NAMALWA (cell line): ENCODE results near the gene GOLGA6L22.
A peak's percentile ranks its signal among the peaks of the same experiment; 100 is the strongest.
"Not testable (repeated sequence)": the region's sequence is repeated elsewhere in the genome, so short reads cannot be mapped to it uniquely, and the experiment has no call there.

Experiments
- DNase-seq: peaks from one replicate; pipeline ENCODE4 v3.0.0-alpha.2; 2015; ENCODE audit warnings: low spot score

GOLGA6L22 gene, protein sequence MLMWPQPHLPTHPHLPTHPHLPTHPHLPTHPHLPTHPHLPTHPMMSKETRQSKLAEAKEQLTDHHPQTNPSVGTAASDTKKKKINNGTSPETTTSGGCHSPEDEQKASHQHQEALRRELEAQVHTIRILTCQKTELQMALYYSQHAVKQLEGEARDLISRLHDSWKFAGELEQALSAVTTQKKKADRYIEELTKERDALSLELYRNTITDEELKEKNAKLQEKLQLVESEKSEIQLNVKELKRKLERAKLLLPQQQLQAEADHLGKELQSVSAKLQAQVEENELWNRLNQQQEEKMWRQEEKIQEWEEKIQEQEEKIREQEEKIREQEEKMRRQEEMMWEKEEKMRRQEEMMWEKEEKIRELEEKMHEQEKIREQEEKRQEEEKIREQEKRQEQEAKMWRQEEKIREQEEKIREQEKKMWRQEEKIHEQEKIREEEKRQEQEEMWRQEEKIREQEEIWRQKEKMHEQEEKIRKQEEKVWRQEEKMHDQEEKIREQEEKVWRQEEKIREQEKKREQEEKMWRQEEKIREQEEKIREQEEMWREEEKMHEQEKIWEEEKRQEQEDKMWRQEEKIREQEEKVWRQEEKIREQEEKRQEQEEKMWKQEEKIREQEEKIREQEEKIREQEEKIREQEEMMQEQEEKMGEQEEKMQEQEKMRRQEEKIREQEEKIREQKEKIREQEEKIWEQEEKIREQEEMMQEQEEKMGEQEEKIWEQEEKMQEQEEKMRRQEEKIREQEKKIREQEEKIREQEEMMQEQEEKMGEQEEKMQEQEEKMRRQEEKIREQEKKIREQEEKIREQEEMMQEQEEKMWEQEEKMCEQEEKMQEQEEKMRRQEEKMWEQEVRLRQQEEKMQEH

DNA sequence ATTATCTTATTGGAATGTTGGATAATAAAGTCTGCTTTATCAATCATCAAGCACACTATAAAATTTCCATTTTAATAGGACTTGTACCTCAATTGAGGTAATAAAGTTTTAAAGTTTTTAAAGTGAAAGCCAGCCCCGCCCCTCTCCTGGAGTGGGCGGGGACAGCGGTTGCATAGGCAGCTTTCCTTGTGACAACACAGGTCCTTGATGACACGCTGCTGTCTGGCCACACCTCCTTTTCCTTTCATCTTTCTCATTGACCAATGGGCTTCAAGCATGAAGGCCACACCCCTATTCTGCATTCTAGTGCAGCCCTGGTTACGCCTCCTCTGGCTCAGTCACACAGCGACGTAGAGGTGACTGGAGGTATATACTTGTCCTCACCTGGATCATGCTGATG is at the start of gene GOLGA6L22:
GOLGA6L22 (plus strand) TSS at position 301 of the 400 bp plus-strand sequence; CDS start at position 392, 91 bp downstream.
- not testable (repeated sequence) for DNase-seq

DNA sequence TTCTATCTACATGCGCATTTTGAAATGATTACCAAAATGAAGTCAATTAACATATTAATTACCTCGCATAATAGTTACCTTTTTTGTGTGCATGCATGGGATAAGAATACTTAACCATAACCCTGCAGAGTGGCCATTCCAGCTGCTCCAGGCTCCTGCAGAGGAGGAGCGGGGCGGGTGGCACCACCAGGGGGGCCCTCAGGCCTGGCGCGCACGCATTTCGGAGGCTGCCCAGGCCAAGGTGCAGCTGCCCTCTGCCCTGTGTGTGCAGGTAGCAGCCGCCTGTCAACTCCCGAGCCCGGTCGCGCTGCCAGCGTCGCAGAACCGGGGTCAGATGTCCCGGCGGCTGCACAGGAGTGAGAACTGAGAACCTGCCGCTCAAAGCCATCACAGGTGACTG is 41.4 kb upstream of the GOLGA6L22 start:
- DNase-seq = not testable (repeated sequence)

DNA sequence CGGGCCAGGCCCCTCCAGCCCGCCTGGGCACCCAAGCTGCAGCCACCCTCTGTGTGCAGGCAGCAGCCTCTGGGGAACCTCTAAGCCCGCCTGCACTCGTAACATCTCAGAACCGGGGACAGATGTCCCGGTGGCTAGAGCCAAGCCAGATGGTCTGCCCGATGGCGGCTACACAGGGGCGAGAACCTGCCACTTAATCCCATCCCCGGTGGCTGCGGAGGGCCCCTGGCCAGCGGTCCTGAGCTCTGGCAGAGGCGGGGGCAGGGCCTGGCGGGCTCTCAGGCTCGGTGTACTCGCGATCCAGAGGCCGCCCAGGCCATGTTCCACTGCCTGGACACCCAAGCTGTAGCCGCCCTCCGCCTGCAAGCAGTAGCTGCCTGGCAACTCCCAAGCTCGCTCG is 40.9 kb upstream of the GOLGA6L22 start:
- DNase-seq = not testable (repeated sequence)

DNA sequence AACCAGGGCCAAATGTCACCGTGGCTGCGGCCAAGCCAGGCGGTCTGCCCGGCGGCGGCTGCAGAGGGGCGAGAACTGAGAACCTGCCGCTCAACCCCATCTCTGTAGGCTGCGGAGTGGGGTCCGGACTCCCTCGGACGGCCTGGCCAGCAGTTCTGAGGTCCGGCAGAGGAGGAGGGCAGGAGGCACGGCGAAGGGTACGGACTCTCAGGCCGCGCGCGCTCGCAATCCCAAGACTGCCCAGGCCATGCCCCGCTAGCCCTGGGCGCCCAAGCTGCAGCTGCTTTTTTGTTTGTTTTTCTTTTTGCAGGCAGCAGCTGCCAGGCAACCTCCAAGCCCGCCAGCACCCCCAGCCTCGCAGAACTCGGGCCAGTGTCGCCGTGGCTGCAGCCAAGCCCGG is 40.5 kb upstream of the GOLGA6L22 start:
- DNase-seq = not testable (repeated sequence)

DNA sequence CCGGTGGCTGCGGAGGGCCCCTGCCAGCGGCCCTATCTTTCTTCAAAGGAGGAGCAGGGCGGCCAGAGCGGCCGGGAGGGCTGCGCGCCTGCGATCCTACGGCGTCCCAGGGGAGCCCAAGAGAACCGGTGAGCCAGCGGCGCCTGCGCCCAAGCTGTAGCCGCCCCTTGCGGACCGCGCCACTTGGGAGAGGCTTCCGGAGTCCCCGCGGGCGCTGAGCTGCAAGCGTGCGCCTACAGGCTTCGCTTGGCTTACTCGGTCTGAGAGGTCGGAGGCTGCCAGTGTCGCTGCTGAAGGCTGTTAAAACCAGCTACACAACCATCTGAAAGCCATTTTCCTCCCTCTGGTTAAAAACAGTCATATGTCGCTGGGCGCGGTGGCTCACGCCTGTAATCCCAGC is 40.0 kb upstream of the GOLGA6L22 start:
- DNase-seq = peak; percentile 0

DNA sequence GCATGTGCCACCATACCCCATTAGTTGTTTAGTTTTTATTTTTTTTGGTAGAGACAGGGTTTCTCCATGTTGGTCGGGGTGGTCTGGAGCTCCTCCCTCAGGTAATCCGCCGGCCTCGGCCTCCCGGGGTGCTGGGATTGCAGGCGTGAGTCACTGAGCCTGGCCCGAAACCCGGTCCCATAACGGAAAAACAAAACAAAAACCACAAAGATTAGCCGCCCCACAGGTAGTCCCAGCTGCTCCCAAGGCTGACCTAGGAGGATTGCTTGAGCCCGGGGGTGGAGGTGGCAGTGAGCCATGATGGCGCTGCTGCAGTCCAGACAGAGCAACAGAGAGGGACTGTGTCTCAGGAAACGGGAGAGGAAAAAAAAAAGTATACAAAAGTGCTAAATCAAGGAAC is 38.4 kb upstream of the GOLGA6L22 start:
- not testable (repeated sequence) for DNase-seq

DNA sequence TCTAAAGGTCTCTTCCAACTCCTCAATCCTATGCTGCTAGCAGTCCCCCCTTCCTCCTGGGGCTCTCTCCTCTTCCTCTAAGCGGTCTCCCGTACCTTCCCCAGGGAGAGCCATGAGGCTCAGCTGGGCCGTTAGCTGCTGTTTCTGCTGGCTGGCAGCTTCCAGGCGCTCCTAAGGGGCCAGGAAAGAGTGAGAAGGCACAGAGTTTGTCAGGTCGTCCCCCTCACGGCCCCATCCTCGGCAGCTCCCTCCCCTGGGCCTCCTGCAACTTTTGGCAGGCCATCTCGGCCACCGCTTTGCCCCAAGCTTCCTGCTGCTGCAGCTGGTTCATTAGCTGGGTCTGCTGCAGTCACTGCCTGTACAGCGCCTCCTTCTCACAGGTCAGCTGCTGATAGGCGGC is 29.3 kb upstream of the GOLGA6L22 start:
- not testable (repeated sequence) for DNase-seq

DNA sequence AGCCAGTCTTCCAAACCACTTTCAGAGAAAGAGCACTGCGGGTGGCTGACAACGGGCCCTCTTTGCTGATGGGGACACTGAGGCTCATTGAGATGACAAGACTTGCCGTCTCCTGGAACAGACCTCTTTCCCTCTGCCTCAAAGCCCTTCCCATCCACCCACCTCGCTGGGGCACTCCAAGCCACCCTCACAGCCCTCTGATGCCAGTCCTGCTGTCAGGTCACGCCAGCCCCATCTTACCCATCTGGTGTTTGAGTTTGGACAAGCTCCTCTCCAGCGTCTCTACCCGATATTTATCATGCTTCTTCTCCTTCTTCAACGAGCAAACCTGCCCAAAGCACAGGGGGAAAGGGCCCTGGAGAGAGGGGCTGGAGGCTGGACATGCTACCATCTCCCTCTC is 27.0 kb upstream of the GOLGA6L22 start:
- not testable (repeated sequence) for DNase-seq

DNA sequence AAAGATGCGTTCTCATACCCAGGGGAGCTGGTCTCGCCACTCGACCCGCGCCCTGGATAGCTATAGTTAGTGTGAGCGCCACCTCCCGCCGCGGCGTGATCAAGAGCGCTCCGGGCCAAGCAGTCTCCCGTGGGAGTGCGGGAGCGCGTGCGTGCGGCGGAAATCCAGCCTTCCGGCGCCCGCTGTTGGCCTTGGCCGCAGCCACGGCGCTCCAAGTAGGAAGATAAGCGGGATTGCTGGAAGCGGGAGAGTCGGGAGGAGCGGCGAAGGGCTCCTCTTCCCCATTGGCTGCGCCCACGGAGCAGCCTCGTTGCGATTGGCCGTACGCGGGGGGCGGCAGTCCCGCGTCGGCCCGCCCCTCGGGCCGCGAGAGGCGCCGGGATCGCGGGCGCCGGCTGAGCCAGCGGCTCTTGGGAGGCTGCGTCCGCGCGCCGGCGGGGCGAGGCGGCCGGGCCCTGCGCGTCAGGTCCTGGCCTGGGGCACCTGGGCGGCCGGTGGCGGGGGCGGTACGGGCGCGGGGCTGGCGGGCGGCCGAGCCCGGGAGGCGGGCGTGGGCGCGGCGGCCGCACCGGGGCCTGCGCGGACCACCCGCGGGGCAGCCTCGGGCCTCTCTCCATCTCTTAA is 35.9 kb downstream of the GOLGA6L22 start:
- DNase-seq = peak; percentile 38

DNA sequence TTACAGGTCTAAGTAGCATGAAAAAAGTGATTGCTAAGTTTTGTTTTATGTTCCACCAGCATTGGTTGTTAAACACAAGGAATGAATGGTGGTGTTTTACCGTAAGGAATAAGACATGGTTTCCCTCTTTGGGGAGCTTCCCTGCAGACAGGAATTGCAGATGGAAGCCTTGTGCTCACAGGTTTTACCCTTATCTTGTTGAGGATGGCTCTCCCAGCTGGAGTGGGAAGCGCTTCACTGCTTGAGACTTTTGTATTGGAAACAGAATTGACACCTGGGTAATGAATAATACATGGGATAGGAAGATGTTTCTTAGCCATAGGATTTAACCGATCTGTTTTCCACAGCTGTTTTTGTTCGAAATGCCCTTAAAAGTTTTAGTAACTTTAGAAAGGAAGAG is 38.5 kb downstream of the GOLGA6L22 start:
- DNase-seq = not testable (repeated sequence)

DNA sequence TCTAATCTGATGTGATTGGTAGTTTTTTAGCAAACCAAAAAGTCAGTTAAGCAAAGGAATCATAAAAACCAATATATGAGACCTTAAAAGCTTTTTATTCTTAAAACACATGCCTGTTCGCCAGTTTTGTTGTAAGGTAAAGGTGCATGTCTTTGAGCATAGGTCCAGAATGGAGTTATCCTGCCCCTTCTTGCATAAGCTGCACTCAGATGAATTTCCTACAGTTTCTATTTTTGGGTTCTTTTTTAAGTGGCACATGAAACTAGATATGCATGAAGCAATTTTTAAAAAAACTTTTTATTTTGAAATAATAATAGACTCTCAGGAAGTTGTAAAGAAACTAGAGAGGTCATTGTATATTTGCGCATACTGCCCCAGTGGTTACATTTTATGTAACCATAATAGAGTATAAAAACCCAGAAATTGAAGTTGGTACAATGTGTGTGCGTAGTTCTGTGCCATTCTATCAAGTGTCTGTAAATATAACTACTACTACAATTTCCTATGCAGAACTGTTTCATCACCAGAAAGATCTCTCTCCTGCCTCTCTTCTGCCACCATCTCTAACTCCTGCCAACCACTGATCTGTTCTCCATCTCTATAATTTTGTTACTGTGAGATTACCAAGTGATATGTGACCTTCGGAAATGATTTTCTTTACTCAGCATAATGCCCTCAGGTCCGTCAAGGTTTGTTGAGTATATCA is 39.7 kb downstream of the GOLGA6L22 start:
- not testable (repeated sequence) for DNase-seq

DNA sequence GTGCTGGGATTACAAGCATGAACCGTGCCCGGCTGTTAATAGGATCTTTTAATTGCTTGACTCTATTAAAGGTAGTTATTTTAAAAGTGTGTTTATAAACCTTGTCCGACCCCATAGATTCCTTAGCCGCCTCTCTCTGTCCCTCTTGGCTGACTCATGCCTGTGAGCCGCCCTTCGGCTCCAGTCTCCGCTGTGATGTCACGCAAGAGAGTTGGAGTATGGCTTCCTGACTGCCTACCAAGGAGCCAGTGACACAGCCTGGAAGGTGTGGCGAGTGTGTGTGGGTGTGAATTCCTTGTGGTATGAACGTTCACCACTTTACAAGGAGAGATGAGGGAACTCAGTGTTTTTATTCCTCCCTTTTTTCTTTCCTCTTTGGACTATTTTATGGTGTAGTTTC is 43.6 kb downstream of the GOLGA6L22 start:
- not testable (repeated sequence) for DNase-seq

DNA sequence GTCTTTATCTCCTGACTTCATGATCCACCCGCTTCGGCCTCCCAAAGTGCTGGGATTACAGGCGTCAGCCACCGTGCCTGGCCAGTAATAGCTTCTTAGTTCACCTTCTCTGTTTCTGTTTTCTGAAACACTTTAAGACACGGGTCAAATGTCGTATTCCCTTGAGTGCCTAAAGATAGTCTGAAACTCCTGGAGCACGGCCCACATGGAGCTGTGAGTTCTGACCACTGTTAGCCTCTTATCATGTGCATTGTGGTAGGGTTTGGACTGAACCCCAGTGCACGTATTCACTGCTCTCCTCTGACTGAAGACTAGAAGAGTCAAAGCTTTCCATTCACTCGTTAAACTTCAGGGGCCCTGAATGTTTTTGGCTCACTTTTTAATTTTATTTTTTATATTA is 48.3 kb downstream of the GOLGA6L22 start:
- not testable (repeated sequence) for DNase-seq

DNA sequence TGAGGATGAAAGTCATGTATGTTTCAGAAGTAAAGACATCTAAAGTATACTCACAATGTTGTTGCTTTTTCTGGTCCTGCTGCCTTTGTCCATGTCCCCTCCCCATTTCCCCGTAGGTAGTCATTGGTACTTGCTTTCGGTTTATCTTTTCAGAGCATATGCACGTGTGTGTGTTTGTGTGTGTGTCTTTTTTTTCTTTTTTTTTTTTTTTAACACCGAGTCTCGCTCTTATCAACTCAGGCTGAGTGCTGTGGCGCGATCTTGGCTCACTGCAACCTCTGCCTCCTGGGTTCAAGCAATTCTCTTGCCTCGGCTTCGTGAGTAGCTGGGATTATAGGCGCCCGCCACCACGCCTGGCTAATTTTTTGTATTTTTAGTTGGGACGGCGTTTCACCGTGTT is 57.4 kb downstream of the GOLGA6L22 start:
- DNase-seq = not testable (repeated sequence)
